HG02973 (cell line): ENCODE results near the gene TMEM272.
A peak's percentile ranks its signal among the peaks of the same experiment; 100 is the strongest.

Experiments
- ATAC-seq: cut with Tn5 transposase; IDR thresholded peaks from one replicate; pipeline ENCODE4 v1.9.1; 2021; ENCODE audit warnings: moderate library complexity; ENCODE audit not compliant: unreplicated experiment

The TMEM272 gene

DNA sequence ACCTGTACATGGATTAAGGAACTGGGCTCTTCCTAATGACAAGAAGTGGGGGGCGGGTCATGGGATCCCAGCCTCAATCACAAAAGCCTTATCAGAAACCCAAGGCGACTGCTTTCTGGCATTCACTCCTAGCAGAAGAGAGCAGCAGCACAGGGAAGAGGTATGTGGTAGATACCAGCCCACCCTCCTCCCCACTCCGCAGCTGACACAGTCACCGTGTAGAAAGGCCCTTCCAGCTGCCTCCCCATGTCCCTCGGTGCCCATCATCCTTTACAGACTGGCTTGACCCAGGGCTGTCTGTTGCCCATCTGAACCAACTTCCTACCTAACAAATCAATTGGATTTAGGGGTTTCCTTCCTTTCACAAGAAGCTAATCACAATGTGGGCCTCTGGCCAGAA is 37.9 kb downstream of the TMEM272 start:
- ATAC-seq: no peak

DNA sequence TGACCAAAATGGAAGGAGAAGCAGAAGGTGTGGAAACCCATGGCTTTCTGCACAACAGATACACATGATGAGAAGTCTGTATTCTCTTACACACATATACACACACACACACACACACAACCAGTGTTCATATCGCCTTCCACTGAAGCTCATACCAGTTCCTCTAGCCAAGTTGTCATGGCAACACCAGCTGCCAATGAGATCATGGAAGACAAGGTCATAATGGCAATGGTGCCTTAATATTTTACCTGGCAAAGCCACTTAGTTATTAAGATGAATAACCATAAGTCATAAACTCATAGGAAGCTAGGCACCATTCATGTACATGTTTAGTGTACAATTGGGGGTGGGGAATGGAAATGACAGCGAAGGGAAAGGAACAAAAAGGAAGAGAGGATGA is 38.4 kb downstream of the TMEM272 start:
- ATAC-seq: no peak

DNA sequence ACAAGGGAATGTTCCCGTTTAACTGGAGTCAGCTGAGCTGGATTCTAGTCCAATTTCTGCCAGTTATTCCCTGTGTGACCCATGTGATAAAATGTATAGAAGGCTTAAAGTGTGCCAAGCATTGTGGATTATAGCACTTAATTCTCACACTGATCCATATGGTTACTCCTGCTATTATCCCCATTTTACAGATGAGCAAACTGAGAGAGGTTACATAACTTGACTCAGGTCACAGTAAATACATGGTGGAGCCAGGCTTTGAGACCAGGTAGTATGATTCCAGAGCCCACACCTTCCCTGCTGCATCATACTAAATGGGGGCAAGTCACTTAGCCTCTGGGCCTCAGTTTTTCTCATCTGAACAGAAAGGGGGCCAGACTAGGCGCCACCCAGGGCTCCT is 39.1 kb downstream of the TMEM272 start:
- ATAC-seq: no peak

DNA sequence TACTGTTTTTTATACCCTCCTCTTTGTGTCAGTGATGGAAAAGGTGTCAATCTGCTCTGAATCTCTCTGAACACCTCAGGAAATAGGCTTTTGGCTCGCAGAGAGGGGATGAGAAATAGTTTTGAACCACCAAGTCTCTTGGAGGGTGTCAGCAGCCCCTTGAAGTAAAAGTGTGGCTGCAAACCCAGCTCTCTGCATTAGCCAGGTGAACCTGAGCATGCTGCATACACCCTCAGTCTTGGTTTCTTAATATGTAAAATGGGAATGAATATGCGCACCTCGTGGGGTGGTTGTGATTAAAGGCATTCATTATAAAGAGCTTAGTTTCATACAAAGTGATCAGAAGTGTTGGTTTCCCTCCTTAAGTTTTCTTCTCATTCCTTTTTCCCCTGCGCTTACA is 39.7 kb downstream of the TMEM272 start:
- ATAC-seq: no peak

DNA sequence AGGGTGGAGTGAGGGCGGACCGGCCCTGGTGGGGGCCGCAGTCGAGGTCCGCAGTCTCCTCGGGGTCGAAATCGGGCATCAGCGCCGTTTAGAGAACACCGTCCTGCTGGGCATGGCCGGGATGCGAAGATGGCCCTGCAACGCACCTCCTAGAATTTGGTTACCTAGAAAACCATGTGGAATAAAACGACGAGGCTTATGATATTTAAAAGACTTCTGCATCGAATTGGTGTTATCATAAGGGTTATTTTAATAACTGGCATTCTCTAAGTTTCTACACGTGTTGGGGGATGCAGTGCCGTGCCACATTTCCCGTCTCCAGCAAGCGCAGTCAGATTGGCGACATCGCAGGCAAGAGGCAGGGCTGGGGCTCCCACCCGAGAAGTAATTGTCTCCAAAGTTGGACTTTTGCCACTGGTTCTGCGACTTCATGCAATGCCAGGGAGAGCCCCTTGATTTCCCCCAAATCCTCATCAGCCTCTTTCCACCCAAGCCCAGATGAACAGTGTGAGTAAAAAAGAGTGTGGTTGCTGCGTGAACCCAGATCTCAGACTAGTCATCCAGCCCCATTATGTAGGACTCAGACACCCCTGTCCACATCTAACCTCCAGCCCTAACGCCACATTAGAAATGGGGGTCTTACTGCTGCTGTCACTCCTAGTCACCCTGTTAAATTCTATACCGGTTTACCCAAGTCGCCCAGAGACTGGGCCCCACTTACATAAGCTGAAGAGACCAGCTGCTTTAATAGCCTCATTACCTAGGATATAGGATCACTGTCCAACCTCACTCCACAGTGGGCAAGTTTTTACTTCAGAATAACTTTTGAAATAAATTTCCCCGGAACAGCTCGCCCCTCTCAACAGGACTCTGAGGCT is 40.4 kb downstream of the TMEM272 start:
- ATAC-seq: no peak

DNA sequence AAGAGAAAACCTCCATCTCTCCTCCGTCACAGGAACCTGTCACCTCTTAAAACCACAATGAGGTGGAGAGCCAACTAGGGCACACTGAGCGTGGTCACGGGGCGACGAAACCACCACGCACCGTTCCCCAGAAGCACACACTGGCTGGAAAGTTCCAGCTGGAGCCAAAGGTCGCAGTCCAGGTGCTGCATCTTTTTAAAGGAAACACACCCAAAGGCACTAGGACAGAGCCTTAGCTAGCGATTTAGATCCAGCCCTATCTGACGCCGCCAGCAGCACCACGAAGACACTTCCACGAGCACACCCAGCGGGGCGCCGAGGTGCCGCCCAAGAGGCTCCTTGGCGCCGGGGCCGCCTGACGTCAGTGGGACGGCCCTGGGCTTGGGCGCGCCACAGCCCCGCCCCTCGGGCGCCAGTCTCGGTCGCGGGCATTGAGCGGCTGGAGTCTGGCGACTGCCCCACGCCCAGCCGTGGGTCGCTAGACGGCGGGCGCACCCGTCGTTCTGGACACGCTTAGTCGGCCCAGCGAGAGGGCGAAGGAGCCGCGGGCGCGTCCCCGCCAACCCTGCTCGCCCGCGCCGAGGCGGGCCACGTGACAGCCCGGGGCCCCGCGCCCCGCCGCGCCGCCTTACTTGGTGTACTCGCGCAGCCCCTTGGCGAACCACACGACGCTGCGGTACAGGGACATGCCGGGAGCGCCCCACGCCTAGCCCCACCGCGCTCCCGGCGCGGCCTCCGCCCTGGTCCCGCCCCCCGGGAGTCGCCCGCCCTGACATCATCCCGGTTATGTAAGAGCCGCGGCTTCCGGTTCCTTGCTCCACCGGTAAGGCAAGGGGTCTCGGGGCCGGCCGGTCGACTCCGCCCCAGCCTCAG is 41.3 kb downstream of the TMEM272 start, which contains the start of gene DHRS12:
DHRS12 (minus strand) TSS at position 742 of the 873 bp plus-strand sequence. CDS start 4,504 bp downstream, outside the sequence.
- peak; percentile 88 for ATAC-seq

DNA sequence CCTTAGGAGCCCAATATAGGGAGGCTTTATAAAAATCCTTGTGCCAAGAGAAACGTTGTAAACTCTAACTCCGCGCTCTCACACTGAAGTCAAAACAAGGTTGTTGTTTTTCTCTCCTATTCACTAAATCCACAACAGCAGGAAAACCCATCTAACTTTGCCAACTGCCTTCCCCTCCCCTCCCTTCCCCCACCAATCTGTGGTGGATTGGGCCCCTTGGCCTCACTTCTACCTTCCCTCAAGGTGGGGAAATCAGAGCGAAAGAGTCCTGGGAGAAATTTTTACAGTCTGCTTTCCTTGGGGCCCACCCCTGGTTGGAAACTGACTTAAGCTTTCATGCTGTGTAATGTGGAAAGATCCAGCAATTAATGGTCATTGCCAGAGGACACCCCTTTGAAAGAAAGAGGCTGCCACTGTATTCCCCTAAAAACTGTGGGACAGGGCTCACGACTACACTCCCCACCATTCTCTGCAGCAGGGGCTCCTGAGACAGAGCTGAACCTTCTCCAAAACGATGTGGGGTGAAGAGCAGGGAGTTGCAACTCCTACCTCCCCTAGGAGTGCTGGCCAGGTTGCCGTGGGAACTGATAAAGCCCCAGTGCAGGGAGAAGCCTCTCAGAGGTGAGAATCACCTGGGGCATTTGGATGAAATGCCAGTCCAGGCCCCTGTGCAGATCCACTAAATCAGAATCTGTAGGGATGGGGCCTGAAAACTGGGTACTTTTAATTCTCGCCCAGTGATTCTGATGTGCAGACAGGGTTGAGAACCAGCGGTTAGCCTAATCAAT is 42.2 kb downstream of the TMEM272 start:
- ATAC-seq: no peak

DNA sequence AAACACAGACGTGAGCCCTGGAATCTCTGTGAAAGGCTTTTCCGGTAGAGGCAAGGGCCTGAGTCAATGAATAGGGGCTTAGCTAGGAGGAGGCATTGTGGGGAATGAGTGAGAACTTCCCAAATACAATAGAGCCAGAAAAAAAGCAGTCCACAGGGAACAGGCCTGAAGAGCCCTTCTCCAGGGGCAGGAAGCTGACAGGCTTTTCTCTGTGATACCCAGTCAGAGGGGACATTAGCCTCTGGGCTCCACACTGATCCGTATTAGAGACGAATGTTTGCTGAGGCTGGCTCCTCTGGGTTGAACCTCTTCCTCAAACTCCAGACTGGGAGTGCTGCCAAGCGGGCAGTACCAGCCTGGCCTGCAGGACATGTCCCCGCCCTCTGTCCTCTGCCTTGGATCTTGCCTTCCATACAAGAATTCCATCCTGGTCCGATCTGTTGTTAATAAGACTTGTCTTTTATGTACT is 43.3 kb downstream of the TMEM272 start:
- ATAC-seq: no peak

DNA sequence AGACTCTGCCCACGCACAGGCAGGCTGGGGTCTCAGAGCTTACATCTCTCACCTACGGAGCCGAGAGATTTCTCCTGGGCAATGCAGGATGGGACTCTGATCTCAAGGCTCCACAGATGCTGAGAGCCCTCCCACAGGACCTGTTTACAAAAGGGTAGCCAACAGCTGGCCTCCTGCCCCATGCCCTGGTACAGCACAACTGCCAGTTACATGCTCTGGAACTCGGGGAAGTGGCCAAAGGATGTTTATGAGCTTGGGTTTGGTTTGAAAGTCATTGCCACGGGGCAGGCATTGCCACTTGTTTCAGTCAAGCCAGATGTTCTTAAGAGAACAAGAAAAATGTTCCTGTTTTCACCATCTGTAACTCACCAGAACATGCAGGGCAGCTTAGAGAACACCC is 44.5 kb downstream of the TMEM272 start:
- no peak for ATAC-seq

DNA sequence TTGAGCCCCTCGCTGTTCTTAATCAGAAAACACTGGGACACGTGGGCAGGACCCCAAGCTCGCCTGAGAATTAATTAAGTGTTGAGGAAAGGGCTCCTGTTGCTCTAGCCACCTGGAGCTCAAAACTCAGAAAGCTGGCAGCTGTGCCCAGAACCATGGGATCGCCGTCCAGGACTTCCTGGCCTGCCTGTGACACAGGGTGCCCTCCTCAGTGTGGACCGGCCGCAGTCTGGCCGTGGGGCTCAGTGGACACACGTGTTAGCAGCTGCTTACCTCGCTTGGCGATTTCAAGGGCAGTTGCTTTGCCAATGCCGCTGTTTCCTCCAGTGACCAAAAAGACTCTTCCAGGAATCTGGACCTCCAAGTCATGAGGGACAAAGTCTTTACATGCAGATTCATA is 45.7 kb downstream of the TMEM272 start:
- no peak for ATAC-seq

DNA sequence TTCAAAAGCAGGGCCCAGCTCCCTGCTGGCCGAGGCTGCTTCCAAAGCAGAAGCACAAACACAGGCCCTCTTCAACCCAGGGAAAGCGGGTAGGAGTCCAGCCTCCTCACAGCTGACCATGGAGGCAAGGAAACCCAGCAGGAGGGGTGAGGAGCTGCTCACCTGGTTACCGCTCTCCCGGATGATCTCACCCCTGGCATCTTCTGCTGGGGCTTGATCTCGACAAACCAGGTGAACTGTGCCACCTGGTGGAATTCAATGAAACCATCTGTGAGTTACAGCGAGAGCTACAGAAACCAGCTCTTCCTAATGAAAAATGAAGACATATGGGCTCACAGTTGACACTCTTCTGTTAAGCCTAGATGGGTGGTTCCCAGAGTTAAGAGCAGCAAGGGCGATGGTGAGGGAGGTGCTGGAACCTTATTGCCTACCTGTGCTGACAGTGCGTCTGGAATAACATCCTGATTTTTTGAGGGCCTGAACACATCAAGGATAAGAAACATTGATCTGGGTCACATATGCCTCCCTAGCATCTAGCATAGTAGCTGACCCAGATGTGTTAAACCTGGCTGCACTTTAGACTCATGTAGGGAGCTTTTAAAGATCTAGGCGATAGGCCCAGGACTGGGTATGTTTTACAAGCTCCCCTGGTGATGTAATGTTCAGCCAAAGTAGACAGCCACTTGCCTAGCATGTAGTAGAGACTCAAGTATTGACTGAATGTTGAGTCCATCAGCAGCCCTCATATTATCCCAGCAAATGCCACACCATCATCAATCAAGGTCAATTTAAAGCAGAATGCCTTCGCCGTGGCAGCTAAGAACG is 47.1 kb downstream of the TMEM272 start:
- ATAC-seq: peak; percentile 48

DNA sequence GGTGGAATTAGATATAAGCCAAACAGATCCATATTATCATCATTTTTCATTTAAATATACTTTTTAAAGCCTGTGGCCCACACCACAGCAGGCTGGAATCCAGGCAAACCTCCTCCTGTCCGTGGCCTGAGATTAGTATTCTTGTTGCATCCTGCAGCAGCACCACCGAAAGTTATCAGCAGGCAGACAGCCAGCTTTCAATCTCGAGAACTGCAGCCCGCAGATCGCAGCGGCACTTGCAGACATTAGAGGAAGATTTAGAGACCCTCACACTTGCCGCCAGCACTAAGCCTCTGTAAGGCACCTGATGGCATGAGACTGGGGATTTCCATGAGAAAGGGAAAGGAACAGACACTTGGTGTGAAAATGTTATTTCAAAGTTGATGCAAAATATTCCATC is 48.4 kb downstream of the TMEM272 start:
- ATAC-seq: no peak

DNA sequence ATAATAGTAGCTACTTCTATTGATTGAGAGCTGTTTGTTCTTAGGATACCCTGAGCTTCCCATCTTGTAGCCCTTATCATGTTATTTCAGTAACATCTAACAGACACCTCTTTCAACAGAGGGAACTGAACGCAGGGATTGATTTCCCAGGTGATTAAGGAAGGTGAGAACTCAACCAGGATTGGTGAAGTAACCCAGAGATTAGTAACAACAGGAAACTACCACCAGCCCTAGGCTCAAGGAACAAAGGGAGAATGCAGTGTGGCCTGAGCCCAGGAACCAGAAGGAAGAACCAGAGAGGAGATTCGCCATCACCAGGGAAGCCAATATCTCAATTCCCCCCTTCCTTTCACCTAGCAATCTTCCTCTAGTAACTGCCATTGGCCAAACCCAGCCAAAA is 49.6 kb downstream of the TMEM272 start:
- ATAC-seq: no peak

DNA sequence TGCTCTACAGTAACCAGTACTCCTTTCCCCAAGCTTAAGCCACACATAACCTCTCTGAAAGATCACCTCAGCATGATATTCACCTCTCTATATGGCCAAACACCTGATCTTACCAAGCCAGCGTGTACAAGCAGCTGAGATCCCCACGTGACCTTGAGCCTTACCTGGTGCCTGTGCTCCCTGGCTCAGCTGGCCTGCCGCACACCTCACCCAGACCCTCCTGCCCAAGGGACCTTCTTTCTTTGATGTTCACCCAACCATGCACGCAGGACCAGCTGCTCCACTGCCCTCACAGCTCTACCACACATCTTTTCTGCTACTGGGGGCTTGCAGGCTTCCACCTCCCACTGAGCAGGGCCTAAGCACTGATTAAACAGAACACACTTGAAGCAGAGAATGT is 50.0 kb downstream of the TMEM272 start:
- no peak for ATAC-seq

DNA sequence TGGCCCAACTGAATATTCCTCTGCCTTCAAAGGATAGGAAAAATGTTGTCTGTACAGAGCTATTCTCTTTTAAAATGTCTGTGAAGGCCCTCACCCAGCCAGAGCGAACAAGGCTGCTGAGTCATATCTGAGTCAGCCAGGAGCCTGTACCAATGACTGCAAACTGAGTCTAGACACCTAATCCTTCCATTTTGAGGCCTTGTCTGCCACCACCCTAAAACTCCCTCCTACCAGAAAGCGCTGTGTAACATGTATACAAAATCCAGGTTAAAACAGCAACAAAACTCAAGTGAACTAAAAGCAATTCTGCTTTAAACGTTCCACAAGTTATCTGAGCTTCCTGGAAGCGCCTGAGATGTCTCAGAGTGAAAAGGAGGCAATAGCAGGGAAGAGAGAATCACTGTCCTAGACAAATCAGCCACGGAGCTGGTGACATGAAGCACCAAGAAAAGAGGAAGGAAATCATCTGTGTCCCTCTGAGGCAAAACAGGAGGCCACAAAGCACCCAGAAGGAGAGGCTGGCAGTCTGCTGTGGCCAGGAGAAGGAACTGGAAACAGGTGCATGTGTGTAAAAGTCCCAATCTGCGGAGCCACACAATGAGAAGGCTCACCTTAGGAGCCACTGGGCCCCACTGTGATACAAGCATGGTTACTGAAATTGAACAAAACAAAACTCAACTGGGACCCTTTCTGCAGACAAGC is 51.3 kb downstream of the TMEM272 start:
- ATAC-seq: peak; percentile 43

DNA sequence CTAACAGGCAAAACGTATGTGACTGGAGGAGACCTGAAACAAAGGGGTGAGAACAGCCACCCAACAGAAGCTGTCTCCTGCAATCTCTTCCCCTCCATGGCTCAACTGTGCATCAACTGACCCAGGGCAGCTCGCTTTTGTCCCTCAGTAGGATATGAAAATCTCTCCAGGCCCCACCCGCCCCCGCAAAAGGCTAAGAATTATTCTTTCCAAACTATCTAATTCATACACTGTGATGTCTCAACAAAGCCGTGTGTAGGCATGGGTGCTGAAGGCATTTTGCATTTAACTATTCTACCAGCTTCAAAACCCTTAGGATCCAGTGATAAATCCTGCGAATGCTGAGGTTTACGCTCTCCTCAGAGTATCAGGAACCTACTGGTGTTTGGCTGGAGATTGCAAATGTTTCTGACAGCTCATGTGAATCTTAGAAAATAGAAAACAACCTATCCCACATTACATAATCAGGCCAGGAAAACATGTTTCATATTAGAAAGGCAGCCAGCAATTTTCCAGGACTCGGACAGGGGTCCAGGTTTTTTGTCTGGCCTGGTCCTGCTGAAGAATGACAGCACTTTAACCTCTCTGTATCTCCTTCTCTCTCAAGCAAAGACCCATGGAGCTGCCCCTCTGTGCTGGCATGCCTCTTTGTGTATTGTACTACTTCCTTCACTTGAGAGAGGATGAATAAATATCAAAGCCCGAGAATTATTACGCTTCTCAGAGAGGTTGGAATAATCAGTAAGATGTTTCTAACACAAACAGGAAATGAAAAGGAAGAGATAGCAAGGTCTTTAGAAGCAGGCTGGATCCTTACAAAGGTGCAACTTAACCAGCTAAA is 58.3 kb downstream of the TMEM272 start:
- ATAC-seq: no peak

DNA sequence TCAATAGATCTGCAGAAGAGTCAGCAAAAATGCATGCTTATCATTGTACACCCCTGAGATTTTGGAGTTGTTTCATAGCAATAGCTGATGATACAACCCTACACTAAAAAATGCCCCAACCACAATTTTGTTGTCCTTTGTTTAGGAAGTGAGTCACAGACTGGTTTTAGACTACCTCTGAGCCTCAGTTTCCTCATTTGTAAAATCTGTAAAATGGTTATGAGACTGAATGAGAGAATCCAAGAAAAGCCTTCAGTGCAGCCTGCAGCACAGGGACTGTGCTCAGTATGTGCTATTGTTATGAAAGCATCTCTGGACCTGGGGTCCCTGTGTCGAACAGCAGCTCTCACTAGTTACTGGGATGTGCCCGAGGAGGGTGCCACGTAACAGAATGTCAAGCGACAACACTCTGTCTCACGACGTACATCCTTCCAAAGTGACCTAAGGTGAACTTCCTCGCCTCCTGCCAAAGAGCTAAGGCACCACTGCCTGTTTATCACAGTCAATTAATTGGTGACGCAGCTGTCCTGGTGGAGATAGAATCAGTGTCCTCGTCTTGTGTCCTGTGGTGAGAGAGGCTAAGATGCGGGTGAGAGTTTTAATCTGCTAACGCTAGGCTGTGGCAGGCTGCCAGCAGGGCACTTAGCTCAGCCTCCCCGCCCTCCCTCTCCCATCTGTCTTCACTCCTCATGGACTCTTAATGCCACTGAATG is 59.1 kb downstream of the TMEM272 start:
- ATAC-seq: no peak

DNA sequence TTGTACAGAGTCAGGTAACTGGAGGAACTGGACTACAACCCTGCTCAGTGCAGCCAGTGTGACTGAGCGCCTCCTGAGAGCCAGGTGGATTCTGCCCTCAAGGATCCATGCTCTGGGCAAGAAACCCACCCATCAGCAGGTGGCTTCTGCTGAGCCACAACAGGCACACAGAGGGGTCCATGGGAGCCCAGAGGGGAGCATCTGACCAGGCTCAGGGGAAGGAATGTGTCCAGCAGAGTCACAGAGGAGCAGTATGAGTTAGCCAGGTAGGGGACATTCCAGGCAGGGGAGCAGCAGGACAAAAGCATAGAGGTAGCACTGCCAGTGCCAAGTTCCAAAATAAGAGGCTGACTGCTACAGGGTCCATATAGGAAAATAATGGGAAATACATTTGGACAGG is 60.9 kb downstream of the TMEM272 start:
- no peak for ATAC-seq
